GM21526 (cell line): ENCODE results near the gene ADAP2.
A peak's percentile ranks its signal among the peaks of the same experiment; 100 is the strongest.
"Not testable (repeated sequence)": the region's sequence is repeated elsewhere in the genome, so short reads cannot be mapped to it uniquely, and the experiment has no call there.

Experiments used
- ATAC-seq: cut with Tn5 transposase; IDR thresholded peaks from one replicate; pipeline ENCODE4 v1.9.1; 2021; ENCODE audit warnings: moderate library complexity; ENCODE audit not compliant: unreplicated experiment, low FRiP score

Gene ADAP2

GRCh38 chr17:30965686-30966085 lies 43.9 kb downstream of the ADAP2 start:
- no peak for ATAC-seq

GRCh38 chr17:30967911-30968310 lies 46.2 kb downstream of the ADAP2 start:
- ATAC-seq = not testable (repeated sequence)

- ATAC-seq = no peak
These were observed 48.5 kb downstream of the ADAP2 start for GRCh38 chr17:30969989-30970830.

- peak; percentile 51 for ATAC-seq
These were observed 49.3 kb downstream of the ADAP2 start, which contains the start of gene RNF135 for GRCh38 chr17:30970831-30971567. Gene RNF135 (plus strand): TSS chr17:30971039. CDS start chr17:30971074, 35 bp downstream.

- ATAC-seq = no peak
These were observed 53.5 kb downstream of the ADAP2 start for GRCh38 chr17:30975042-30975820.

GRCh38 chr17:30979919-30980318 lies 58.2 kb downstream of the ADAP2 start:
- ATAC-seq = not testable (repeated sequence)

- ATAC-seq = no peak
These were observed 60.1 kb downstream of the ADAP2 start for GRCh38 chr17:30981531-30982519.

GRCh38 chr17:30982855-30983254 lies 61.1 kb downstream of the ADAP2 start:
- ATAC-seq = no peak

GRCh38 chr17:30990458-30990857 lies 68.7 kb downstream of the ADAP2 start:
- no peak for ATAC-seq

GRCh38 chr17:30992551-30992950 lies 70.8 kb downstream of the ADAP2 start:
- ATAC-seq = no peak

GRCh38 chr17:30995347-30995746 lies 73.6 kb downstream of the ADAP2 start:
- no peak for ATAC-seq

- ATAC-seq = no peak
These were observed 74.7 kb downstream of the ADAP2 start for GRCh38 chr17:30996486-30996885.

GRCh38 chr17:30997270-30997669 lies 75.5 kb downstream of the ADAP2 start:
- ATAC-seq = no peak

GRCh38 chr17:30997842-30998241 lies 76.1 kb downstream of the ADAP2 start:
- ATAC-seq = no peak

GRCh38 chr17:31002047-31002446 lies 80.3 kb downstream of the ADAP2 start:
- ATAC-seq = no peak

- no peak for ATAC-seq
These were observed 81.6 kb downstream of the ADAP2 start for GRCh38 chr17:31003225-31003866.

- ATAC-seq = no peak
These were observed 82.4 kb downstream of the ADAP2 start for GRCh38 chr17:31004160-31004559.

- ATAC-seq = no peak
These were observed 86.1 kb downstream of the ADAP2 start for GRCh38 chr17:31007695-31008373.
